ENCODE measurements around the gene CD22. TPM values are rescaled to one million over a fixed set of nuclear protein-coding genes. Genes with fewer than 3 reads are reported as not detected.
"Not testable (repeated sequence)": the region's sequence is repeated elsewhere in the genome, so short reads cannot be mapped to it uniquely, and the experiment has no call there.

The CD22 gene
- polyA plus RNA-seq, 1 donor (not counting 4 experiments of a cell fraction or from before 2014, with no cell fraction given) = 0.26 TPM

DNA sequence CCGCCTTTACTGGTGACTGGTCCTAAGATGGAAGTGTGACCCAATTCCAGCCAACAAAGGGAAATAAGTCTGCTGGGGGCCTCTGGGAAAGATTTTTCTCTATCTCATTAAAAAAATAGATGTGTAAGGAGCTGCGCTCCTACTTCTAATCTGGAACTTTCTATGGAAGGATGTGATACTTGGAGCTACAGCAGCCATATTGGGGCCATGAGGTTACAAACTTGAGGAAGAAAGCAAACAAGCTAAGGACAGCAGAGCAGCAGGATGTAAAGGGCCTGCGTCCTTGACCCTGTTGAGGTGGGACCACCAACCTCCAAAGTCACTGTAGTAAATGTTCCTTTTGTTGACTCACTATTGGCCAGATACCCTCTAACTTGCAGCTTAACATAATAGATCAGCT is 49.4 kb downstream of the CD22 start:
- Histone ChIP-seq H3K27me3 (ENCODE audit: control insufficient read depth, extremely low read depth, insufficient read depth, low read length) (no peaks in the 10 kb centered on the region), H3K27ac (ENCODE audit: control insufficient read depth, insufficient read depth, low read length) (no peak overlapping the region), H3K4me2 (ENCODE audit: control insufficient read depth, extremely low read depth, insufficient read depth, low read depth, low read length) (no peak overlapping the region), H3K9me3 (ENCODE audit: control insufficient read depth, low read depth, low read length) (no peaks in the 10 kb centered on the region), H3K9me1 (ENCODE audit: control insufficient read depth, extremely low read depth, insufficient read depth, low read length) (no peaks in the 10 kb centered on the region), H3K4me3 (ENCODE audit: control insufficient read depth in 2 of 3, extremely low read depth in 1 of 3, insufficient read depth in 2 of 3, low read depth in 1 of 3, low read length in 3 of 3) (no peak overlapping the region), H4K20me1 (ENCODE audit: control insufficient read depth, extremely low read depth, insufficient read depth, low read length) (no peaks in the 10 kb centered on the region), H3K36me3 (ENCODE audit: control insufficient read depth in 2 of 2, extremely low read depth in 1 of 2, insufficient read depth in 2 of 2, low read length in 2 of 2) (no peaks in the 10 kb centered on the region), H2AFZ (ENCODE audit: control insufficient read depth, low read length) (no peak overlapping the region), H3K9ac (ENCODE audit: control insufficient read depth, extremely low read depth, insufficient read depth, low read length) (no peak overlapping the region), H3K4me1 (ENCODE audit: control insufficient read depth, extremely low read depth, insufficient read depth, low read length) (no peaks in the 10 kb centered on the region), H3K79me2 (ENCODE audit: control insufficient read depth, insufficient read depth, low read length) (no peaks in the 10 kb centered on the region)
- FAIRE-seq = no peak
- TF ChIP-seq, protein P1, sequence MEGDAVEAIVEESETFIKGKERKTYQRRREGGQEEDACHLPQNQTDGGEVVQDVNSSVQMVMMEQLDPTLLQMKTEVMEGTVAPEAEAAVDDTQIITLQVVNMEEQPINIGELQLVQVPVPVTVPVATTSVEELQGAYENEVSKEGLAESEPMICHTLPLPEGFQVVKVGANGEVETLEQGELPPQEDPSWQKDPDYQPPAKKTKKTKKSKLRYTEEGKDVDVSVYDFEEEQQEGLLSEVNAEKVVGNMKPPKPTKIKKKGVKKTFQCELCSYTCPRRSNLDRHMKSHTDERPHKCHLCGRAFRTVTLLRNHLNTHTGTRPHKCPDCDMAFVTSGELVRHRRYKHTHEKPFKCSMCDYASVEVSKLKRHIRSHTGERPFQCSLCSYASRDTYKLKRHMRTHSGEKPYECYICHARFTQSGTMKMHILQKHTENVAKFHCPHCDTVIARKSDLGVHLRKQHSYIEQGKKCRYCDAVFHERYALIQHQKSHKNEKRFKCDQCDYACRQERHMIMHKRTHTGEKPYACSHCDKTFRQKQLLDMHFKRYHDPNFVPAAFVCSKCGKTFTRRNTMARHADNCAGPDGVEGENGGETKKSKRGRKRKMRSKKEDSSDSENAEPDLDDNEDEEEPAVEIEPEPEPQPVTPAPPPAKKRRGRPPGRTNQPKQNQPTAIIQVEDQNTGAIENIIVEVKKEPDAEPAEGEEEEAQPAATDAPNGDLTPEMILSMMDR (optimal IDR thresholded peaks at IDR 0.05 in 1 of 3, IDR thresholded peaks at IDR 0.05 in 1 of 3, conservative IDR thresholded peaks at IDR 0.05 in 1 of 3; ENCODE audit: extremely low read depth in 1 of 3, insufficient read depth in 2 of 3, low read length in 3 of 3) = no peak
- no peak for TF ChIP-seq EZH2 (IDR thresholded peaks at IDR 0.05; ENCODE audit: low read length)
- DNase-seq (ENCODE audit: low read depth, low spot score) = no peak
- dilution Hi-C loops (cut with MboI; ENCODE audit: extremely low pct_ligation_motif_present, low sequenced_read_pairs) = no loop called here

DNA sequence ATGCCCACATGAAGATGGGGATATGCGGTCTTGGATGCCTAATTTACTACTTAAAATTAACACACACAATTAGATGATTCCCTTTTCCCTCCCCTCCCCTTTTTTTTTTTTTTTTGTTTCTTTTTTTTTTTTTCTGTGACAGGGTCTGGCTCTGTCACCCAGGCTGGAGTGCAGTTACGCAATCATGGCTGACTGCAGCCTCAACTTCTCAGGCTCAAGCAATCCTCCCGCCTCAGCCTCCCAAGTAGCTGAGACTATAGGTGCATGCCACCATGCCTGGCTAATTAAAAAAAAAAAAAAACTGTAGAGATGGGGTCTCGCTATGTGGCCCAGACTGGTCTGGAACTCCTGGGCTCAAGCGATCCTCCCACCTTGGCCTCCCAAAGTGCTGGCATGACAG is 50.6 kb downstream of the CD22 start:
- dilution Hi-C loops (cut with MboI; ENCODE audit: extremely low pct_ligation_motif_present, low sequenced_read_pairs); H3K9me3 ChIP-seq (ENCODE audit: control insufficient read depth, low read depth, low read length); FAIRE-seq; H3K4me3 ChIP-seq (ENCODE audit: control insufficient read depth in 2 of 3, extremely low read depth in 1 of 3, insufficient read depth in 2 of 3, low read depth in 1 of 3, low read length in 3 of 3); H3K4me2 ChIP-seq (ENCODE audit: control insufficient read depth, extremely low read depth, insufficient read depth, low read depth, low read length); H3K9ac ChIP-seq (ENCODE audit: control insufficient read depth, extremely low read depth, insufficient read depth, low read length); H3K9me1 ChIP-seq (ENCODE audit: control insufficient read depth, extremely low read depth, insufficient read depth, low read length); H2AFZ ChIP-seq (ENCODE audit: control insufficient read depth, low read length); H3K79me2 ChIP-seq (ENCODE audit: control insufficient read depth, insufficient read depth, low read length); H4K20me1 ChIP-seq (ENCODE audit: control insufficient read depth, extremely low read depth, insufficient read depth, low read length); H3K36me3 ChIP-seq (ENCODE audit: control insufficient read depth in 2 of 2, extremely low read depth in 1 of 2, insufficient read depth in 2 of 2, low read length in 2 of 2); DNase-seq (ENCODE audit: low read depth, low spot score); H3K27me3 ChIP-seq (ENCODE audit: control insufficient read depth, extremely low read depth, insufficient read depth, low read length); H3K27ac ChIP-seq (ENCODE audit: control insufficient read depth, insufficient read depth, low read length); H3K4me1 ChIP-seq (ENCODE audit: control insufficient read depth, extremely low read depth, insufficient read depth, low read length): not testable (repeated sequence)

DNA sequence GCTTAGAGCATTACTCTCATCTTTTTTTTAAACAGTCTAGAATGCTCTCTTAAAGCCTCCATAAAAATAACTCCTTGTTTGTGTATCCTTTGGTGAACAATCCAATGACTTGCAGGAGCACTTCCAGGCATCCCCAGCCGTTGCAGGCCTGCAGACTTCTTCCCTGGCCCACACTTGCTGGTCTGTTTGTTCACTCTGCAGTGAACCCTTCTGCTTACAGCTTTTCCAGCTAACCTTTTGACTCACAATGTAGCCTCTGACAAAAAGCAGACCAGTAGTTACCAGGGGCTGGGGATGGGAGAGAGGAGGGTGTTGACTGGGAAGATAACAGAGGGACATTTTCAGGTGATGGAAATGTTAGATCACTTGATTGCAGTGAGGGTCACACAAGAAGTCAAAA is 51.0 kb downstream of the CD22 start:
- FAIRE-seq (no peak), DNase-seq (ENCODE audit: low read depth, low spot score) (no peak)
- Histone ChIP-seq H3K27me3 (ENCODE audit: control insufficient read depth, extremely low read depth, insufficient read depth, low read length) (no peaks in the 10 kb centered on the region), H3K27ac (ENCODE audit: control insufficient read depth, insufficient read depth, low read length) (no peak overlapping the region), H3K9ac (ENCODE audit: control insufficient read depth, extremely low read depth, insufficient read depth, low read length) (no peak overlapping the region), H3K4me3 (ENCODE audit: control insufficient read depth in 2 of 3, extremely low read depth in 1 of 3, insufficient read depth in 2 of 3, low read depth in 1 of 3, low read length in 3 of 3) (no peak overlapping the region), H3K9me3 (ENCODE audit: control insufficient read depth, low read depth, low read length) (no peaks in the 10 kb centered on the region), H3K79me2 (ENCODE audit: control insufficient read depth, insufficient read depth, low read length) (no peaks in the 10 kb centered on the region), H2AFZ (ENCODE audit: control insufficient read depth, low read length) (no peak overlapping the region), H4K20me1 (ENCODE audit: control insufficient read depth, extremely low read depth, insufficient read depth, low read length) (no peaks in the 10 kb centered on the region), H3K4me2 (ENCODE audit: control insufficient read depth, extremely low read depth, insufficient read depth, low read depth, low read length) (no peak overlapping the region), H3K9me1 (ENCODE audit: control insufficient read depth, extremely low read depth, insufficient read depth, low read length) (no peaks in the 10 kb centered on the region), H3K36me3 (ENCODE audit: control insufficient read depth in 2 of 2, extremely low read depth in 1 of 2, insufficient read depth in 2 of 2, low read length in 2 of 2) (no peaks in the 10 kb centered on the region), H3K4me1 (ENCODE audit: control insufficient read depth, extremely low read depth, insufficient read depth, low read length) (no peaks in the 10 kb centered on the region)
- TF ChIP-seq, protein P1 (optimal IDR thresholded peaks at IDR 0.05 in 1 of 3, IDR thresholded peaks at IDR 0.05 in 1 of 3, conservative IDR thresholded peaks at IDR 0.05 in 1 of 3; ENCODE audit: extremely low read depth in 1 of 3, insufficient read depth in 2 of 3, low read length in 3 of 3) = no peak
- TF ChIP-seq EZH2 (IDR thresholded peaks at IDR 0.05; ENCODE audit: low read length) = no peak
- dilution Hi-C loops (cut with MboI; ENCODE audit: extremely low pct_ligation_motif_present, low sequenced_read_pairs) = no loop called here

Measured in keratinocyte (primary cell).